NB4 (cell line): ENCODE measurements around the gene LPP.

Experiments used
- POLR2A ChIP-seq: IDR thresholded peaks from 2 replicates; pipeline ENCODE4 v1.6.1; 2011; ENCODE audit warnings: mild to moderate bottlenecking; ENCODE audit not compliant: insufficient read length; ENCODE audit errors: extremely low read depth
- TF ChIP-seq, protein P1 (sequence below): IDR thresholded peaks from one replicate; pipeline ENCODE4 v1.5.1; 2012; ENCODE audit warnings: low read depth, low read length
- TF ChIP-seq, protein P2 (sequence below): IDR thresholded peaks from 2 replicates; pipeline ENCODE4 v1.6.1; 2011; ENCODE audit warnings: low read depth, low read length

DNA sequence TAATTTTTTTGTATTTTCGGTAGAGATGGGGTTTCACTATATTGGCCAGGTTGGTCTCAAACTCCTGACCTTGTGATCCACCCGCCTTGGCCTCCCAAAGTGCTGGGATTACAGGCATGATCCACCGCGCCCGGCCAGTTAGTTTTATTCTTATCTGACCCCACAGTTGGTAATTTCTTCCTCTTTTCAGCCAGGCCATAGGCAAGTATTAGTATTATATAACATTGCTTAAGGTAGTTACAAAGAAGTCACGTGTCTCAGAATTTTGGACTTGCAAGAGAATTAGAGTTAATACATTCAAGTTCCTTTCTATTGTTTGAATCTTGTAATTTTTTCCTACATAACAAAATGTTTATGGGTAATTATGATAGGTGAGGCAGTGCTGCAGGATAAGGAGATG, 334.8 kb downstream of the LPP start:
- TF ChIP-seq, protein P1, sequence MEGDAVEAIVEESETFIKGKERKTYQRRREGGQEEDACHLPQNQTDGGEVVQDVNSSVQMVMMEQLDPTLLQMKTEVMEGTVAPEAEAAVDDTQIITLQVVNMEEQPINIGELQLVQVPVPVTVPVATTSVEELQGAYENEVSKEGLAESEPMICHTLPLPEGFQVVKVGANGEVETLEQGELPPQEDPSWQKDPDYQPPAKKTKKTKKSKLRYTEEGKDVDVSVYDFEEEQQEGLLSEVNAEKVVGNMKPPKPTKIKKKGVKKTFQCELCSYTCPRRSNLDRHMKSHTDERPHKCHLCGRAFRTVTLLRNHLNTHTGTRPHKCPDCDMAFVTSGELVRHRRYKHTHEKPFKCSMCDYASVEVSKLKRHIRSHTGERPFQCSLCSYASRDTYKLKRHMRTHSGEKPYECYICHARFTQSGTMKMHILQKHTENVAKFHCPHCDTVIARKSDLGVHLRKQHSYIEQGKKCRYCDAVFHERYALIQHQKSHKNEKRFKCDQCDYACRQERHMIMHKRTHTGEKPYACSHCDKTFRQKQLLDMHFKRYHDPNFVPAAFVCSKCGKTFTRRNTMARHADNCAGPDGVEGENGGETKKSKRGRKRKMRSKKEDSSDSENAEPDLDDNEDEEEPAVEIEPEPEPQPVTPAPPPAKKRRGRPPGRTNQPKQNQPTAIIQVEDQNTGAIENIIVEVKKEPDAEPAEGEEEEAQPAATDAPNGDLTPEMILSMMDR: no peak
- TF ChIP-seq, protein P2, sequence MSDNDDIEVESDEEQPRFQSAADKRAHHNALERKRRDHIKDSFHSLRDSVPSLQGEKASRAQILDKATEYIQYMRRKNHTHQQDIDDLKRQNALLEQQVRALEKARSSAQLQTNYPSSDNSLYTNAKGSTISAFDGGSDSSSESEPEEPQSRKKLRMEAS: no peak
- TF ChIP-seq POLR2A: no peak
